Right hindlimb (tissue), 1 donor: ENCODE results near the gene SGTB.
A peak's percentile ranks its signal among the peaks of the same experiment; 100 is the strongest.
"Not testable (repeated sequence)": the region's sequence is repeated elsewhere in the genome, so short reads cannot be mapped to it uniquely, and the experiment has no call there.

Experiments used
- DNase-seq: peaks from one replicate; pipeline ENCODE4 v3.0.0-alpha.2; 2018

SGTB gene

GRCh38 chr5:65734196-65734775 lies 12.4 kb upstream of the SGTB start:
- not testable (repeated sequence) for DNase-seq

GRCh38 chr5:65732046-65732445 lies 10.1 kb upstream of the SGTB start:
- DNase-seq = not testable (repeated sequence)

GRCh38 chr5:65730910-65731309 lies 9.0 kb upstream of the SGTB start:
- DNase-seq = no peak

- no peak for DNase-seq
These were observed 6.3 kb upstream of the SGTB start for GRCh38 chr5:65728218-65728617.

GRCh38 chr5:65727491-65728156 lies 5.7 kb upstream of the SGTB start:
- no peak for DNase-seq

- peak; percentile 61 for DNase-seq
These were observed 880 bp upstream of the SGTB start for GRCh38 chr5:65722575-65723403.

GRCh38 chr5:65721050-65721719 lies 724 bp downstream of the SGTB start:
- DNase-seq = peak; percentile 82

- DNase-seq = no peak
These were observed 3.2 kb downstream of the SGTB start for GRCh38 chr5:65718576-65719310.

GRCh38 chr5:65708145-65708544 lies 13.8 kb downstream of the SGTB start:
- no peak for DNase-seq

- DNase-seq = no peak
These were observed 14.2 kb downstream of the SGTB start for GRCh38 chr5:65707663-65708062.

- DNase-seq = no peak
These were observed 17.2 kb downstream of the SGTB start for GRCh38 chr5:65704621-65705239.

GRCh38 chr5:65702036-65702435 lies 19.9 kb downstream of the SGTB start:
- no peak for DNase-seq

- no peak for DNase-seq
These were observed 22.6 kb downstream of the SGTB start for GRCh38 chr5:65699338-65699737.

- no peak for DNase-seq
These were observed 25.0 kb downstream of the SGTB start for GRCh38 chr5:65696892-65697291.

- DNase-seq = no peak
These were observed 26.0 kb downstream of the SGTB start for GRCh38 chr5:65695896-65696295.

GRCh38 chr5:65695162-65695755 lies 26.6 kb downstream of the SGTB start:
- no peak for DNase-seq

GRCh38 chr5:65693121-65693520 lies 28.8 kb downstream of the SGTB start:
- DNase-seq = no peak

- DNase-seq = no peak
These were observed 39.8 kb downstream of the SGTB start for GRCh38 chr5:65682148-65682547.

GRCh38 chr5:65676056-65676455 lies 45.9 kb downstream of the SGTB start:
- not testable (repeated sequence) for DNase-seq

- DNase-seq = no peak
These were observed 47.2 kb downstream of the SGTB start for GRCh38 chr5:65674749-65675148.

GRCh38 chr5:65672796-65673195 lies 49.1 kb downstream of the SGTB start:
- no peak for DNase-seq

- DNase-seq = no peak
These were observed 53.2 kb downstream of the SGTB start for GRCh38 chr5:65668696-65669095.
